Astrocyte (in vitro differentiated cells and primary cell): ENCODE measurements around the gene TINCR. TPM values are rescaled to one million over a fixed set of nuclear protein-coding genes. Genes with fewer than 3 reads are reported as not detected.

ENCODE experiments used
- DNase-seq: peaks from one replicate; pipeline ENCODE4 v3.0.0-alpha.2; 2010; ENCODE audit warnings: low read depth
- FAIRE-seq: peaks from 2 replicates; lab custom pipeline; 2011; peaks lifted over from hg19 to GRCh38; lab: Jason Lieb, UNC
- H2AFZ ChIP-seq: 2 replicates; pipeline ENCODE4 v1.6.0; 2012; ENCODE audit warnings: low read depth, low read length, inconsistent platforms
- H3K27ac ChIP-seq: 2 replicates; pipeline ENCODE4 v1.5.1; 2011; ENCODE audit warnings: low read depth, low read length, inconsistent platforms
- H3K27me3 ChIP-seq: 2 replicates; pipeline ENCODE4 v1.6.0; 2011; ENCODE audit warnings: low read length, inconsistent platforms; ENCODE audit not compliant: insufficient read depth
- H3K36me3 ChIP-seq: 2 replicates; pipeline ENCODE4 v1.5.1; 2011; ENCODE audit warnings: low read length, inconsistent platforms; ENCODE audit not compliant: insufficient read depth
- H3K4me1 ChIP-seq: 2 replicates; pipeline ENCODE4 v1.5.1; 2011; ENCODE audit warnings: low read length, inconsistent platforms; ENCODE audit not compliant: insufficient read depth
- H3K4me2 ChIP-seq: 2 replicates; pipeline ENCODE4 v1.6.0; 2012; ENCODE audit warnings: low read length, inconsistent platforms
- H3K4me3 ChIP-seq: 2 replicates; pipeline ENCODE4 v1.5.1; 2011; ENCODE audit warnings: low read depth, mild to moderate bottlenecking, low read length, inconsistent platforms; ENCODE audit not compliant: insufficient read depth
- H3K79me2 ChIP-seq: 2 replicates; pipeline ENCODE4 v1.6.0; 2012; ENCODE audit warnings: mild to moderate bottlenecking, low read length, inconsistent platforms; ENCODE audit not compliant: insufficient read depth
- H3K9ac ChIP-seq: 2 replicates; pipeline ENCODE4 v1.6.0; 2012; ENCODE audit warnings: mild to moderate bottlenecking, low read length, inconsistent platforms
- H3K9me3 ChIP-seq: 2 replicates; pipeline ENCODE4 v1.5.1; 2012; ENCODE audit warnings: low read depth, mild to moderate bottlenecking, low read length, inconsistent platforms; ENCODE audit not compliant: insufficient read depth
- H4K20me1 ChIP-seq: 2 replicates; pipeline ENCODE4 v1.6.0; 2012; ENCODE audit warnings: low read length, inconsistent platforms; ENCODE audit not compliant: insufficient read depth
- H3K27ac Mint-ChIP-seq: one replicate; pipeline ENCODE4 v1.8.0; 2021; ENCODE audit warnings: mild to moderate bottlenecking, mixed read lengths; ENCODE audit not compliant: unreplicated experiment
- H3K27me3 Mint-ChIP-seq: one replicate; pipeline ENCODE4 v1.8.0; 2021; ENCODE audit warnings: low read depth, mixed read lengths; ENCODE audit not compliant: unreplicated experiment
- H3K36me3 Mint-ChIP-seq: one replicate; pipeline ENCODE4 v1.8.0; 2021; ENCODE audit warnings: low read depth, mixed read lengths; ENCODE audit not compliant: unreplicated experiment
- H3K4me1 Mint-ChIP-seq: one replicate; pipeline ENCODE4 v1.8.0; 2021; ENCODE audit warnings: low read depth, mixed read lengths; ENCODE audit not compliant: unreplicated experiment
- H3K4me3 Mint-ChIP-seq: one replicate; pipeline ENCODE4 v1.8.0; 2021; ENCODE audit warnings: mild to moderate bottlenecking, moderate library complexity, mixed read lengths; ENCODE audit not compliant: unreplicated experiment
- H3K9me3 Mint-ChIP-seq: one replicate; pipeline ENCODE4 v1.8.0; 2021; ENCODE audit warnings: mild to moderate bottlenecking, mixed read lengths; ENCODE audit not compliant: unreplicated experiment
- CTCF ChIP-seq: IDR thresholded peaks from 2 replicates; pipeline ENCODE4 v1.5.1; 2011; ENCODE audit warnings: low read depth, mild to moderate bottlenecking, inconsistent platforms, low read length, moderate library complexity; ENCODE audit not compliant: insufficient read depth
- EZH2 ChIP-seq: IDR thresholded peaks from 2 replicates; pipeline ENCODE4 v1.6.1; 2012; ENCODE audit warnings: mild to moderate bottlenecking, low read length, inconsistent platforms; ENCODE audit not compliant: insufficient read depth
- total RNA-seq: library from RNA; stranded (reverse); gene quantifications from 2 replicates; pipeline ENCODE4 v1.2.1, GENCODE V29; 2021

TINCR gene
- total RNA-seq, 1 donor from 2014 or later, result 1.4 TPM

DNA sequence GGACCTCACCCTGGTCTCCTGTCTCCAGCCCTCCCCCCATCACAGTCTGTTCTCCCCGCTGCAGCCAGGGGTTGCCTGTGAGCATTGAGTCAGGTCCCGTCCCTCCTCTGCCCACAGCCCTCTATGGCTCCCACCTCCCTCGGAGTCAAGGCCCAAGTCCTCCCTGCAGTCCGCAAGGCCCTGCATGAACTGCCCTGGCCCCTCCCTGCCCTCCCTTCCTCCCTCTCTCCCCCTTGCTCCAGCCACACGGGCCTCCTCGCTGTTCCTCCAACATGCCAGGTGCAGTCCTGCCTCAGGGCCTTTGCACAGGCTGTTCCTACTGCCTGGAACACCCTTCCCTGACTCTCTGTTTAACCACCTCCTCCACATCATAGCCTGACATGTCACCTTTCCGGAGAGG, 2.8 kb downstream of the TINCR start:
- H3K4me1 ChIP-seq, result no peaks in the 10 kb centered on the region
- H3K79me2 ChIP-seq, result no peaks in the 10 kb centered on the region
- H3K4me3 Mint-ChIP-seq, result no peak overlapping the region
- H3K9me3 Mint-ChIP-seq, result peaks cover 7% of the 10 kb centered on the region
- no peak overlapping the region for H3K4me2 ChIP-seq
- no peak overlapping the region for H2AFZ ChIP-seq
- H3K36me3 ChIP-seq, result no peaks in the 10 kb centered on the region
- H3K4me1 Mint-ChIP-seq, result no peaks in the 10 kb centered on the region
- H3K27me3 Mint-ChIP-seq, result peaks cover 40% of the 10 kb centered on the region
- H4K20me1 ChIP-seq, result peaks cover 5% of the 10 kb centered on the region
- DNase-seq (no peak), FAIRE-seq (no peak)
- peaks cover 8% of the 10 kb centered on the region for H3K36me3 Mint-ChIP-seq
- H3K9me3 ChIP-seq, result peaks cover 7% of the 10 kb centered on the region
- TF ChIP-seq EZH2 (no peak), CTCF (no peak)
- H3K4me3 ChIP-seq, result no peak overlapping the region
- no peak overlapping the region for H3K9ac ChIP-seq
- no peak overlapping the region for H3K27ac Mint-ChIP-seq
- peaks cover 24% of the 10 kb centered on the region for H3K27me3 ChIP-seq
- no peak overlapping the region for H3K27ac ChIP-seq

DNA sequence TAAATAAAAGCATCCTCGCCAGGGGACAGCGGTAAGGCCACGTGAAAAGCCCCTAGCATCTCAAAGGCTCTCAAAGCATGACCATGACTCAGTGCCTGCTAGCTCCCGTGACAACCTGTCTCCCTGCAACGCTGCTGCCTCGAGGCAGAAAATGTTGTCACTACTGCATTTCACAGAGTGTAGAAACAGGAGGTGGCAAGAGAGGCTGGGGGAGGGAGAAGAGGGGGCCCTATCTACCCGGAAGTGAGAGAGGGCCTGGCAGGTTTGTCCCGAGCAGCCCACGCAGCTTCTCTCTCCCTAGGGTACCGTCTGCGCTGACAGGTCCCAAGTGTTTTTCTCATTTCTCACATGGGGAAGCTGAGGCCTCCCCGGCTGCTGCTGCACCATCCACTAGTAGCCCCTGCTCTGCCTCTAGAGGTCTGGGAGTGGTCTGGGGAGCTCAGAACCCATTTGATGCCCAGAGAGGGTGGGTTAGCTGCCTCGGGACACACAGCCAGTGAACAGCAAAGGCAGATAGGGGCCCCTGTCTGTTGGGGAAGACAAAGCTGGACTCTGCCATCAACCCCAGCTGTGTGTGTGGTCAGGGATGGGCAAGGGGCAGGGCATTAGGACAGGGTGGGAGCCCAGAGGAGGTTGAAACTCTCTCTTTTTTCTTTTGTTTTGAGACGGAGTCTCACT, 3.7 kb downstream of the TINCR start:
- Mint-ChIP-seq H3K27me3 (peaks cover 34% of the 10 kb centered on the region), H3K9me3 (peaks cover 7% of the 10 kb centered on the region), H3K4me1 (no peaks in the 10 kb centered on the region), H3K27ac (no peak overlapping the region), H3K36me3 (peaks cover 8% of the 10 kb centered on the region), H3K4me3 (no peak overlapping the region)
- Histone ChIP-seq H3K9ac (no peak overlapping the region), H3K4me1 (no peaks in the 10 kb centered on the region), H3K36me3 (no peaks in the 10 kb centered on the region), H3K27ac (no peak overlapping the region), H3K79me2 (no peaks in the 10 kb centered on the region), H2AFZ (no peak overlapping the region), H3K4me2 (no peak overlapping the region), H3K9me3 (peaks cover 7% of the 10 kb centered on the region), H4K20me1 (peaks cover 5% of the 10 kb centered on the region), H3K27me3 (peaks cover 24% of the 10 kb centered on the region), H3K4me3 (no peak overlapping the region)
- DNase-seq, result no peak
- no peak for FAIRE-seq
- TF ChIP-seq CTCF (no peak), EZH2 (no peak)

GRCh38 chr19:5563008-5563431, 4.7 kb downstream of the TINCR start:
- H3K27me3 Mint-ChIP-seq, result peaks cover 34% of the 10 kb centered on the region
- H3K36me3 ChIP-seq, result no peaks in the 10 kb centered on the region
- no peak overlapping the region for H3K9ac ChIP-seq
- peaks cover 7% of the 10 kb centered on the region for H3K9me3 ChIP-seq
- no peak overlapping the region for H3K27ac ChIP-seq
- no peak overlapping the region for H3K27ac Mint-ChIP-seq
- H3K4me3 ChIP-seq, result no peak overlapping the region
- no peaks in the 10 kb centered on the region for H3K79me2 ChIP-seq
- H3K36me3 Mint-ChIP-seq, result peaks cover 8% of the 10 kb centered on the region
- peaks cover 3% of the 10 kb centered on the region for H3K4me1 Mint-ChIP-seq
- TF ChIP-seq EZH2 (no peak), CTCF (no peak)
- FAIRE-seq, result no peak
- no peaks in the 10 kb centered on the region for H3K4me1 ChIP-seq
- no peak for DNase-seq
- H3K4me3 Mint-ChIP-seq, result no peak overlapping the region
- no peak overlapping the region for H2AFZ ChIP-seq
- H4K20me1 ChIP-seq, result peaks cover 5% of the 10 kb centered on the region
- H3K9me3 Mint-ChIP-seq, result peaks cover 7% of the 10 kb centered on the region
- peaks cover 24% of the 10 kb centered on the region for H3K27me3 ChIP-seq
- H3K4me2 ChIP-seq, result no peak overlapping the region
